ENCODE data around the gene FNDC3B. TPM values are rescaled to one million over a fixed set of nuclear protein-coding genes. Genes with fewer than 3 reads are reported as not detected.

Gene FNDC3B
- total RNA-seq, 1 donor from 2014 or later = 29.5 TPM

- Histone ChIP-seq H3K27me3 (no peaks in the 10 kb centered on the region), H3K4me2 (no peak overlapping the region), H3K4me3 (no peak overlapping the region), H2AFZ (replicated peaks) (no peak overlapping the region), H3K36me3 (peaks cover 4% of the 10 kb centered on the region), H4K20me1 (ENCODE audit: low read depth) (no peaks in the 10 kb centered on the region), H3K79me2 (ENCODE audit: low read depth) (no peaks in the 10 kb centered on the region), H3K9ac (no peak overlapping the region), H3K27ac (no peak overlapping the region), H3K9me3 (ENCODE audit: low read depth) (no peaks in the 10 kb centered on the region), H3F3A (ENCODE audit: low read depth) (no peaks in the 10 kb centered on the region), H3K4me1 (no peaks in the 10 kb centered on the region)
- no peaks in the 10 kb centered on the region for H3K4me1 Mint-ChIP-seq
- H3K9me3 Mint-ChIP-seq = no peaks in the 10 kb centered on the region
- no peak for DNase-seq (ENCODE audit: low spot score)
- no peaks in the 10 kb centered on the region for H3K27me3 Mint-ChIP-seq (ENCODE audit: insufficient read depth, low read depth)
- no peak overlapping the region for H3K27ac Mint-ChIP-seq
- TF ChIP-seq EZH2 (IDR thresholded peaks at IDR 0.05) (no peak), EZH2phosphoT487 (IDR thresholded peaks at IDR 0.05) (no peak), CTCF (IDR thresholded peaks at IDR 0.05) (no peak)
- H3K4me3 Mint-ChIP-seq = no peak overlapping the region
- peaks cover 33% of the 10 kb centered on the region for H3K36me3 Mint-ChIP-seq
Measured at GRCh38 chr3:172398484-172398883, 359.1 kb downstream of the FNDC3B start.

- H3K4me2 ChIP-seq = no peak overlapping the region
- Mint-ChIP-seq H3K9me3 (no peaks in the 10 kb centered on the region), H3K4me3 (no peak overlapping the region), H3K36me3 (peaks cover 22% of the 10 kb centered on the region), H3K4me1 (no peaks in the 10 kb centered on the region), H3K27me3 (ENCODE audit: insufficient read depth, low read depth) (no peaks in the 10 kb centered on the region), H3K27ac (no peak overlapping the region)
- no peak overlapping the region for H2AFZ ChIP-seq (replicated peaks)
- no peak overlapping the region for H3K9ac ChIP-seq
- H3K27ac ChIP-seq = no peak overlapping the region
- H3K27me3 ChIP-seq = no peaks in the 10 kb centered on the region
- H3K4me1 ChIP-seq = no peaks in the 10 kb centered on the region
- H3F3A ChIP-seq (ENCODE audit: low read depth) = no peaks in the 10 kb centered on the region
- H3K9me3 ChIP-seq (ENCODE audit: low read depth) = no peaks in the 10 kb centered on the region
- H4K20me1 ChIP-seq (ENCODE audit: low read depth) = no peaks in the 10 kb centered on the region
- no peak for DNase-seq (ENCODE audit: low spot score)
- H3K79me2 ChIP-seq (ENCODE audit: low read depth) = no peaks in the 10 kb centered on the region
- no peak overlapping the region for H3K4me3 ChIP-seq
- H3K36me3 ChIP-seq = peaks cover 4% of the 10 kb centered on the region
- no peak for TF ChIP-seq EZH2phosphoT487 (IDR thresholded peaks at IDR 0.05)
- no peak for TF ChIP-seq CTCF (IDR thresholded peaks at IDR 0.05)
- no peak for TF ChIP-seq EZH2 (IDR thresholded peaks at IDR 0.05)
Measured at GRCh38 chr3:172402090-172402489, 362.7 kb downstream of the FNDC3B start.

GRCh38 chr3:172402892-172403643 is 363.7 kb downstream of the FNDC3B start:
- no peaks in the 10 kb centered on the region for H3K27me3 ChIP-seq
- H3K9me3 ChIP-seq (ENCODE audit: low read depth) = no peaks in the 10 kb centered on the region
- H4K20me1 ChIP-seq (ENCODE audit: low read depth) = no peaks in the 10 kb centered on the region
- no peaks in the 10 kb centered on the region for H3K4me1 ChIP-seq
- no peak for DNase-seq (ENCODE audit: low spot score)
- no peak overlapping the region for H3K4me2 ChIP-seq
- H3F3A ChIP-seq (ENCODE audit: low read depth) = no peaks in the 10 kb centered on the region
- no peak overlapping the region for H3K27ac ChIP-seq
- H2AFZ ChIP-seq (replicated peaks) = no peak overlapping the region
- Mint-ChIP-seq H3K4me3 (no peak overlapping the region), H3K36me3 (peaks cover 21% of the 10 kb centered on the region), H3K27me3 (ENCODE audit: insufficient read depth, low read depth) (no peaks in the 10 kb centered on the region), H3K4me1 (no peaks in the 10 kb centered on the region), H3K9me3 (no peaks in the 10 kb centered on the region), H3K27ac (no peak overlapping the region)
- no peaks in the 10 kb centered on the region for H3K79me2 ChIP-seq (ENCODE audit: low read depth)
- peaks cover 2% of the 10 kb centered on the region for H3K36me3 ChIP-seq
- H3K4me3 ChIP-seq = no peak overlapping the region
- H3K9ac ChIP-seq = no peak overlapping the region
- TF ChIP-seq CTCF (IDR thresholded peaks at IDR 0.05) = no peak
- no peak for TF ChIP-seq EZH2 (IDR thresholded peaks at IDR 0.05)
- no peak for TF ChIP-seq EZH2phosphoT487 (IDR thresholded peaks at IDR 0.05)

Measured in neural progenitor cell (in vitro differentiated cells).